ENCODE data around the gene PRKG1. TPM values are rescaled to one million over a fixed set of nuclear protein-coding genes. Genes with fewer than 3 reads are reported as not detected.

PRKG1 gene
- total RNA-seq, 1 donor from 2014 or later = 4.6 TPM

- Mint-ChIP-seq H3K9me3 (ENCODE audit: low read depth) (no peaks in the 10 kb centered on the region), H3K27ac (no peak overlapping the region), H3K36me3 (ENCODE audit: insufficient read depth) (no peaks in the 10 kb centered on the region), H3K4me1 (ENCODE audit: low read depth) (no peaks in the 10 kb centered on the region), H3K27me3 (no peaks in the 10 kb centered on the region), H3K4me3 (ENCODE audit: low read depth) (no peak overlapping the region)
- TF ChIP-seq CTCF (IDR thresholded peaks at IDR 0.05; ENCODE audit: unreplicated experiment) = no peak
- DNase-seq (ENCODE audit: low spot score, unreplicated experiment) = no peak
Observed at GRCh38 chr10:51707821-51708424, 633.6 kb downstream of the PRKG1 start.

GRCh38 chr10:51708609-51709008, 634.3 kb downstream of the PRKG1 start:
- no peak overlapping the region for H3K4me3 Mint-ChIP-seq (ENCODE audit: low read depth)
- TF ChIP-seq CTCF (IDR thresholded peaks at IDR 0.05; ENCODE audit: unreplicated experiment) = no peak
- no peaks in the 10 kb centered on the region for H3K4me1 Mint-ChIP-seq (ENCODE audit: low read depth)
- no peaks in the 10 kb centered on the region for H3K27me3 Mint-ChIP-seq
- no peaks in the 10 kb centered on the region for H3K36me3 Mint-ChIP-seq (ENCODE audit: insufficient read depth)
- DNase-seq (ENCODE audit: low spot score, unreplicated experiment) = no peak
- no peaks in the 10 kb centered on the region for H3K9me3 Mint-ChIP-seq (ENCODE audit: low read depth)
- H3K27ac Mint-ChIP-seq = no peak overlapping the region

- no peaks in the 10 kb centered on the region for H3K9me3 Mint-ChIP-seq (ENCODE audit: low read depth)
- no peaks in the 10 kb centered on the region for H3K4me1 Mint-ChIP-seq (ENCODE audit: low read depth)
- no peaks in the 10 kb centered on the region for H3K36me3 Mint-ChIP-seq (ENCODE audit: insufficient read depth)
- DNase-seq (ENCODE audit: low spot score, unreplicated experiment) = no peak
- H3K27ac Mint-ChIP-seq = no peak overlapping the region
- no peaks in the 10 kb centered on the region for H3K27me3 Mint-ChIP-seq
- no peak overlapping the region for H3K4me3 Mint-ChIP-seq (ENCODE audit: low read depth)
- no peak for TF ChIP-seq CTCF (IDR thresholded peaks at IDR 0.05; ENCODE audit: unreplicated experiment)
Observed at GRCh38 chr10:51709324-51709972, 635.2 kb downstream of the PRKG1 start.

- Mint-ChIP-seq H3K9me3 (ENCODE audit: low read depth) (no peaks in the 10 kb centered on the region), H3K36me3 (ENCODE audit: insufficient read depth) (no peaks in the 10 kb centered on the region), H3K27me3 (no peaks in the 10 kb centered on the region), H3K27ac (no peak overlapping the region), H3K4me3 (ENCODE audit: low read depth) (no peak overlapping the region), H3K4me1 (ENCODE audit: low read depth) (no peaks in the 10 kb centered on the region)
- no peak for TF ChIP-seq CTCF (IDR thresholded peaks at IDR 0.05; ENCODE audit: unreplicated experiment)
- DNase-seq (ENCODE audit: low spot score, unreplicated experiment) = no peak
Observed at GRCh38 chr10:51711519-51711891, 637.2 kb downstream of the PRKG1 start.

- no peak for TF ChIP-seq CTCF (IDR thresholded peaks at IDR 0.05; ENCODE audit: unreplicated experiment)
- Mint-ChIP-seq H3K36me3 (ENCODE audit: insufficient read depth) (no peaks in the 10 kb centered on the region), H3K9me3 (ENCODE audit: low read depth) (no peaks in the 10 kb centered on the region), H3K27ac (no peak overlapping the region), H3K4me1 (ENCODE audit: low read depth) (peaks cover 2% of the 10 kb centered on the region), H3K4me3 (ENCODE audit: low read depth) (no peak overlapping the region), H3K27me3 (no peaks in the 10 kb centered on the region)
- DNase-seq (ENCODE audit: low spot score, unreplicated experiment) = no peak
Observed at GRCh38 chr10:51716981-51717380, 642.7 kb downstream of the PRKG1 start.

All from progenitor cell of endocrine pancreas (in vitro differentiated cells).